DND-41 (cell line): ENCODE measurements around the gene TOPAZ1.
"Not testable (repeated sequence)": the region's sequence is repeated elsewhere in the genome, so short reads cannot be mapped to it uniquely, and the experiment has no call there.

ENCODE experiments used
- ATAC-seq: fragments of 200-7000 bp; cut with Tn5 transposase; 3 replicates; pipeline ENCODE4 v1.9.1; 2021; ENCODE audit warnings: low read depth; ENCODE audit not compliant: insufficient read depth
- DNase-seq: peaks from one replicate; pipeline ENCODE4 v3.0.0-alpha.2; 2020
- H2AFZ ChIP-seq: 2 replicates; pipeline ENCODE4 v1.6.0; 2012; ENCODE audit warnings: low read depth, low read length
- H3K27ac ChIP-seq: 2 replicates; pipeline ENCODE4 v1.5.1; 2012; ENCODE audit warnings: low read length, inconsistent platforms
- H3K27me3 ChIP-seq: fragments of 200-600 bp; sonication (generic); 2 replicates; pipeline ENCODE4 v1.6.0; 2012; ENCODE audit warnings: low read length, mild to moderate bottlenecking, inconsistent platforms; ENCODE audit not compliant: insufficient read depth, poor library complexity
- H3K36me3 ChIP-seq: 2 replicates; pipeline ENCODE4 v1.5.1; 2012; ENCODE audit warnings: low read length, inconsistent platforms; ENCODE audit not compliant: insufficient read depth
- H3K4me1 ChIP-seq: 2 replicates; pipeline ENCODE4 v1.5.1; 2012; ENCODE audit warnings: mild to moderate bottlenecking, low read length; ENCODE audit not compliant: insufficient read depth
- H3K4me2 ChIP-seq: 2 replicates; pipeline ENCODE4 v1.6.0; 2012; ENCODE audit warnings: mild to moderate bottlenecking, moderate library complexity, low read length, inconsistent platforms; ENCODE audit not compliant: insufficient read depth
- H3K4me3 ChIP-seq, 2 experiments: fragments of 200-600 bp in 1 of 2; shearing (Covaris generic) in 1 of 2; 2 replicates each; pipeline ENCODE4 v1.5.1; 2012 to 2016; ENCODE audit warnings: inconsistent platforms in 2 of 2, low read length in 2 of 2, mild to moderate bottlenecking in 2 of 2, low read depth in 1 of 2, moderate library complexity in 1 of 2
- H3K79me2 ChIP-seq: 2 replicates; pipeline ENCODE4 v1.6.0; 2012; ENCODE audit warnings: low read length, inconsistent platforms; ENCODE audit not compliant: insufficient read depth
- H3K9ac ChIP-seq: 2 replicates; pipeline ENCODE4 v1.6.0; 2012; ENCODE audit warnings: low read depth, mild to moderate bottlenecking, inconsistent platforms, low read length, moderate library complexity
- H3K9me3 ChIP-seq: 2 replicates; pipeline ENCODE4 v1.5.1; 2012; ENCODE audit warnings: low read length, moderate library complexity, mild to moderate bottlenecking, inconsistent platforms; ENCODE audit not compliant: insufficient read depth, severe bottlenecking
- H4K20me1 ChIP-seq: 2 replicates; pipeline ENCODE4 v1.6.0; 2012; ENCODE audit warnings: low read length; ENCODE audit not compliant: insufficient read depth
- CTCF ChIP-seq: IDR thresholded peaks from 2 replicates; pipeline ENCODE4 v1.5.1; 2012; ENCODE audit warnings: borderline replicate concordance, low read length, moderate library complexity, mild to moderate bottlenecking; ENCODE audit not compliant: poor library complexity, severe bottlenecking; ENCODE audit errors: extremely low read depth
- EZH2 ChIP-seq: IDR thresholded peaks from 3 replicates; pipeline ENCODE4 v1.6.1; 2012; ENCODE audit warnings: borderline replicate concordance, low read depth, mild to moderate bottlenecking, moderate library complexity, low read length, inconsistent platforms; ENCODE audit not compliant: severe bottlenecking

The TOPAZ1 gene

GRCh38 chr3:44340058-44340395 is 98.3 kb downstream of the TOPAZ1 start:
- TF ChIP-seq EZH2 (no peak), CTCF (no peak)
- no peak for DNase-seq
- H2AFZ ChIP-seq: no peak overlapping the region
- no peaks in the 10 kb centered on the region for H3K27me3 ChIP-seq
- peak overlapping the region in 1 of 2 experiments; percentile 69; a peak in 2 of 4 replicates for H3K4me3 ChIP-seq
- no peak overlapping the region for H3K27ac ChIP-seq
- H4K20me1 ChIP-seq: no peaks in the 10 kb centered on the region
- 0 out of 2 replicates have a peak, but pooled peaks cover 2% of the 10 kb centered on the region for H3K36me3 ChIP-seq
- H3K4me1 ChIP-seq: peaks cover 25% of the 10 kb centered on the region
- no peaks in the 10 kb centered on the region for H3K9me3 ChIP-seq
- H3K4me2 ChIP-seq: peak overlapping the region; percentile 81
- H3K79me2 ChIP-seq: peaks cover 36% of the 10 kb centered on the region
- peak overlapping the region; percentile 70; the same call in 1 of the 2 replicates for H3K9ac ChIP-seq
- ATAC-seq: no peak

GRCh38 chr3:44342176-44342790 is 100.6 kb downstream of the TOPAZ1 start:
- Histone ChIP-seq H3K4me3 (no peak overlapping the region), H4K20me1 (no peaks in the 10 kb centered on the region), H3K4me1 (peaks cover 22% of the 10 kb centered on the region), H2AFZ (no peak overlapping the region), H3K27me3 (no peaks in the 10 kb centered on the region), H3K79me2 (peaks cover 37% of the 10 kb centered on the region), H3K9me3 (no peaks in the 10 kb centered on the region), H3K4me2 (no peak overlapping the region), H3K36me3 (0 out of 2 replicates have a peak, but pooled peaks cover 2% of the 10 kb centered on the region), H3K27ac (no peak overlapping the region), H3K9ac (no peak overlapping the region)
- ATAC-seq (no peak), DNase-seq (no peak)
- no peak for TF ChIP-seq CTCF
- no peak for TF ChIP-seq EZH2

- no peak overlapping the region for H2AFZ ChIP-seq
- H3K9me3 ChIP-seq: no peaks in the 10 kb centered on the region
- H3K4me2 ChIP-seq: no peak overlapping the region
- 0 out of 2 replicates have a peak, but pooled peaks cover 2% of the 10 kb centered on the region for H3K36me3 ChIP-seq
- H3K27me3 ChIP-seq: no peaks in the 10 kb centered on the region
- no peak overlapping the region for H3K27ac ChIP-seq
- peaks cover 16% of the 10 kb centered on the region for H3K4me1 ChIP-seq
- ATAC-seq (no peak), DNase-seq (no peak)
- TF ChIP-seq EZH2: no peak
- TF ChIP-seq CTCF: no peak
- no peak overlapping the region for H3K4me3 ChIP-seq
- no peak overlapping the region for H3K9ac ChIP-seq
- peaks cover 37% of the 10 kb centered on the region for H3K79me2 ChIP-seq
- H4K20me1 ChIP-seq: no peaks in the 10 kb centered on the region
Observed at GRCh38 chr3:44343421-44343820, 101.7 kb downstream of the TOPAZ1 start.

GRCh38 chr3:44346590-44346989 is 104.9 kb downstream of the TOPAZ1 start:
- H4K20me1 ChIP-seq, H2AFZ ChIP-seq, H3K9ac ChIP-seq, ATAC-seq, H3K36me3 ChIP-seq, H3K79me2 ChIP-seq, H3K27me3 ChIP-seq, H3K9me3 ChIP-seq, DNase-seq, H3K4me1 ChIP-seq, H3K27ac ChIP-seq, H3K4me3 ChIP-seq, H3K4me2 ChIP-seq: not testable (repeated sequence)
